GM12872 (cell line): Measurements from ENCODE around the gene CBLL2.

Experiments
- TF ChIP-seq, protein P1 (sequence below): IDR thresholded peaks from 3 replicates; pipeline ENCODE4 v1.5.1; 2011; ENCODE audit warnings: low read depth, mild to moderate bottlenecking, low read length, moderate library complexity; ENCODE audit not compliant: insufficient read depth

CBLL2 gene

DNA sequence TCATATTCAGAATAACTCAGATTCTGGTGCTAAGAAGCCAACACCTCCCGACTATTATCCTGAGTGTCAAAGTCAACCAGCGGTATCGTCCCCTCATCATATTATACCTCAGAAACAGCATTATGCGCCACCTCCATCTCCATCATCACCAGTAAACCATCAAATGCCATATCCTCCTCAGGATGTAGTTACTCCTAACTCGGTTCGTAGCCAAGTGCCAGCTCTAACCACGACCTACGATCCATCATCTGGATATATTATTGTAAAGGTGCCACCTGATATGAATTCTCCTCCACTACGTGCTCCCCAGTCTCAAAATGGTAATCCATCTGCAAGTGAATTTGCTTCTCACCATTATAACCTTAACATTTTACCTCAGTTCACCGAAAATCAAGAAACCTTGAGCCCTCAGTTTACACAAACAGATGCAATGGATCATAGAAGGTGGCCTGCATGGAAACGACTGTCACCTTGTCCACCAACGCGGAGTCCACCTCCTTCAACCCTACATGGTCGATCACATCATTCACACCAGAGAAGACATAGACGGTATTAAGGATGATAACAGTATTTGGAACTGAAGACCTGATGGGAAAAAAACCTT, 1.1 kb downstream of the CBLL2 start:
- TF ChIP-seq, protein P1, sequence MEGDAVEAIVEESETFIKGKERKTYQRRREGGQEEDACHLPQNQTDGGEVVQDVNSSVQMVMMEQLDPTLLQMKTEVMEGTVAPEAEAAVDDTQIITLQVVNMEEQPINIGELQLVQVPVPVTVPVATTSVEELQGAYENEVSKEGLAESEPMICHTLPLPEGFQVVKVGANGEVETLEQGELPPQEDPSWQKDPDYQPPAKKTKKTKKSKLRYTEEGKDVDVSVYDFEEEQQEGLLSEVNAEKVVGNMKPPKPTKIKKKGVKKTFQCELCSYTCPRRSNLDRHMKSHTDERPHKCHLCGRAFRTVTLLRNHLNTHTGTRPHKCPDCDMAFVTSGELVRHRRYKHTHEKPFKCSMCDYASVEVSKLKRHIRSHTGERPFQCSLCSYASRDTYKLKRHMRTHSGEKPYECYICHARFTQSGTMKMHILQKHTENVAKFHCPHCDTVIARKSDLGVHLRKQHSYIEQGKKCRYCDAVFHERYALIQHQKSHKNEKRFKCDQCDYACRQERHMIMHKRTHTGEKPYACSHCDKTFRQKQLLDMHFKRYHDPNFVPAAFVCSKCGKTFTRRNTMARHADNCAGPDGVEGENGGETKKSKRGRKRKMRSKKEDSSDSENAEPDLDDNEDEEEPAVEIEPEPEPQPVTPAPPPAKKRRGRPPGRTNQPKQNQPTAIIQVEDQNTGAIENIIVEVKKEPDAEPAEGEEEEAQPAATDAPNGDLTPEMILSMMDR = no peak

DNA sequence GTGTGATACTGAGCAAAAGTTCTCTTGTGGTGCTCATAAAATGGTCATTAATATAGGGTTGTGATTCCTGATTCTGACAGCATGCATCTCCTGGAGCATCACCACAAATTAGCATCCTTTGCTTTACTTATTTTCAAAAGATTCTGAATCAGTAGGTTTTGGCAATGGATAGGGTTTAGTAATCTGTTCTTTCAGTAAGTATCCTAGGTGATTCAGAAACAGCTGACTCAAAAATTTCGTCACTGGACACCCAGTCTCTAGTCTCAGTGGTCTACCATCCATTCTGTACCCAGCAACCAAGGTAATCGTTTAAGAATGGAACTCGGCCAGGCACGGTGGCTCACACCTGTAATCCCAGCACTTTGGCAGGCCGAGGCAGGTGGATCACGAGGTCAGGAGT, 4.1 kb downstream of the CBLL2 start:
- TF ChIP-seq, protein P1 = no peak

DNA sequence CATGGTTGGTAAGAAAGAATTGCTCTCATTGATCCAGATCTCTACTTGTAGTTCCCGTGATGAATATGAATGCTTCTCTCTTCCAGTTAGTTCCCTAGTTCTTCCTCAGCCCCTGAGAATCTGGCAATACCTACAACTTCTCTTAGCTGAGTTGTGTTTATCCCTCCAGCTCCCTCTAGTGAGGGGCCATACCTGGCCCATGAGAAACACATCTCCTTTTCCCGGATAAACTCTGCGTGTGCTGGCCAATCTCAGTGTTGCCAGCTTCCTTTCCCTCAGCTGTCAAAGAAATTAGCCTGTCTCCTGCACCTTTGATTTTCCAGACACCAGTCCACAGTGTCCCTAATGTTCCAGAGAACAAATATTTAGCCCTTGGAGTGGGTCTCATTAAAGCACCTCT, 5.7 kb downstream of the CBLL2 start:
- TF ChIP-seq, protein P1 = no peak

DNA sequence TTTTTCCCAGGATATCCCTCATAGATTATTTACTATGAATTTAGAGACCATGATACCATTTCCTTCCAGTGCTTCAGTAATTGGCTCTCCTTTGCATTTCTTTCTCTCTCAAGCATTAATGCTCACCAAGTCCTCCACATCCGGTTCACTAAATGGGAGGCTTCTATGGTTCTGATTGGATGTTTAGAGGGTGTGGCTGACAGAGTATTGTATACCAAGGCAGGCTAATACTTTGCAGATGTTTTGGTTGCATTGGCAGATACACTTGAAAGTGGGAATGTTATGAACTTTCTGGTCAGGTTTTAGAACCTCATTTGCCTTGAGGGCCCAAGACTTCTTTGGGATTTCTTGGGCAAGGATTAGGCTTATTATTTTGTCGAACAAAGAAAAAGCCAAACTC, 24.2 kb downstream of the CBLL2 start:
- TF ChIP-seq, protein P1 = no peak

DNA sequence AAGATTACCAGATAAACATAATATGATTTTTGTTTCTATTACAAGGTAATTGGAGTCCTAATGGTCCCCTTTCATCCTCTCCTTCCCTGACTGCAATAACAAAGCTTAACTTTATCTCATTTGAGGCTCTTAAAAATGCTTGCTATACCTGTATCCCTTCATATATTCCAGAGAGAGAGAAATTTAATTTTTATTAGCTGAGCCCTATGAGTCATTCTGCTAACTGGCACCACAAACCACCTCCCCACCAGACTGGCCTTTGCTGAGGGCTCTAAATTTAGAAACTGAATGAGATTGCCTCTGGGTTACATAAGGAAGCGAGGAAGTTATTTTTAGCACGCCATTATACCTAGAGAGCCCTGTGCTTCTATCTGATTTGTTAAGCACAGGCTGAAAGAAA, 27.4 kb downstream of the CBLL2 start:
- TF ChIP-seq, protein P1 = no peak

DNA sequence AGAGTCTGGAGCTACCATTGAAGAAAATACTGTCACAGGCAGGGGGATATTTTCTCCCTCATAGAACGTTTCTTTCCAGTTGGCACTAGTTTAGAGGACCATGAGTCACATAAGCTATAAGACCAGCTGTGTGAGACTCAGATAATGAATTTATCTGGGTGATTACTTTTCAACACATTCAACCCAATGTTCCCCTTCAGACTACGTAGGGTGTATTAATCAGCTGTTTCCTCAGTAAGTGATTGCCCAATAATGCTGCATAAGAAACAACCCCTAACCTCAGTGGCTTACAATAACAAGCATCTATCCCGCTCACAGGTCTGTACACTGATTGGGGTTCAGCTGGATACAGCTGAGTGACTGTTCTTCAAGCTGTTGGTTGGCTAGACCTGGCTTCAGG, 38.1 kb downstream of the CBLL2 start:
- TF ChIP-seq, protein P1 = no peak

DNA sequence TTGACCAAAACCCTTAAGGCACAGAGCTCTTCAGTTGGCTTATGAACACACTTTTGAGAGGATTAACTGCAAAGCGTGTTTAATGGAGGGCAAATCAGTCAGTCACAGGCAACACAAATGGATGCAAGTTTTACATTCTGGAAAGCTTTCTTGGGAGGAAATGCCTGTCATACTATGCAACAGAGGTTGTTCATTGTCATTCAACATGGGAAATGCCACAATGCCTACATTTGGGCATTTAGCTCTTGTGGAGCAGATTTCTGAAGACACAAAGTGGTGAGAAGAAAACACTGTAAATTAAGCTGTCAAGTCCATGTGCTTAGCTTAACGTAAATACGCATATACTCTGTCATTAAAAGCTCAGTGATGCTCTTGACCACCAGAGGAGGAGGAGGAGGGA, 41.1 kb downstream of the CBLL2 start:
- TF ChIP-seq, protein P1 = no peak
